GM21423 (cell line): ENCODE measurements around the gene BTNL8.
"Not testable (repeated sequence)": the region's sequence is repeated elsewhere in the genome, so short reads cannot be mapped to it uniquely, and the experiment has no call there.

Experiments used
- ATAC-seq: cut with Tn5 transposase; IDR thresholded peaks from one replicate; pipeline ENCODE4 v1.9.1; 2021; ENCODE audit warnings: mild to moderate bottlenecking, moderate library complexity; ENCODE audit not compliant: unreplicated experiment

The BTNL8 gene

GRCh38 chr5:180874804-180875582, 24.0 kb upstream of the BTNL8 start:
- no peak for ATAC-seq

- no peak for ATAC-seq
Measured at GRCh38 chr5:180875860-180876426, 23.0 kb upstream of the BTNL8 start.

- ATAC-seq = not testable (repeated sequence)
Measured at GRCh38 chr5:180885845-180886529, 13.0 kb upstream of the BTNL8 start.

- ATAC-seq = no peak
Measured at GRCh38 chr5:180889381-180889780, 9.6 kb upstream of the BTNL8 start.

GRCh38 chr5:180895330-180895729, 3.6 kb upstream of the BTNL8 start:
- not testable (repeated sequence) for ATAC-seq

- ATAC-seq = no peak
Measured at GRCh38 chr5:180900178-180900577, 1.2 kb downstream of the BTNL8 start.

GRCh38 chr5:180901319-180902009, 2.5 kb downstream of the BTNL8 start:
- no peak for ATAC-seq

GRCh38 chr5:180908400-180908799, 9.4 kb downstream of the BTNL8 start:
- no peak for ATAC-seq

- ATAC-seq = no peak
Measured at GRCh38 chr5:180908998-180909731, 10.2 kb downstream of the BTNL8 start.

- ATAC-seq = no peak
Measured at GRCh38 chr5:180909782-180910181, 10.8 kb downstream of the BTNL8 start.

GRCh38 chr5:180910182-180910581, 11.2 kb downstream of the BTNL8 start:
- no peak for ATAC-seq

GRCh38 chr5:180910735-180911134, 11.8 kb downstream of the BTNL8 start:
- ATAC-seq = no peak

- ATAC-seq = no peak
Measured at GRCh38 chr5:180914646-180915045, 15.7 kb downstream of the BTNL8 start.

GRCh38 chr5:180915924-180916323, 17.0 kb downstream of the BTNL8 start:
- ATAC-seq = no peak

- no peak for ATAC-seq
Measured at GRCh38 chr5:180918380-180918779, 19.4 kb downstream of the BTNL8 start.

GRCh38 chr5:180920710-180921109, 21.8 kb downstream of the BTNL8 start:
- ATAC-seq = no peak

- ATAC-seq = no peak
Measured at GRCh38 chr5:180922932-180923331, 24.0 kb downstream of the BTNL8 start.

- ATAC-seq = no peak
Measured at GRCh38 chr5:180932660-180933059, 33.7 kb downstream of the BTNL8 start.

- no peak for ATAC-seq
Measured at GRCh38 chr5:180935203-180935602, 36.2 kb downstream of the BTNL8 start.

GRCh38 chr5:180938294-180938693, 39.3 kb downstream of the BTNL8 start:
- no peak for ATAC-seq
